Eye (tissue), 1 donor: Measurements from ENCODE around the gene KAZALD1.
A peak's percentile ranks its signal among the peaks of the same experiment; 100 is the strongest.
"Not testable (repeated sequence)": the region's sequence is repeated elsewhere in the genome, so short reads cannot be mapped to it uniquely, and the experiment has no call there.

Source experiments
- DNase-seq: peaks from one replicate; pipeline ENCODE4 v3.0.0-alpha.2; 2015

The KAZALD1 gene

DNA sequence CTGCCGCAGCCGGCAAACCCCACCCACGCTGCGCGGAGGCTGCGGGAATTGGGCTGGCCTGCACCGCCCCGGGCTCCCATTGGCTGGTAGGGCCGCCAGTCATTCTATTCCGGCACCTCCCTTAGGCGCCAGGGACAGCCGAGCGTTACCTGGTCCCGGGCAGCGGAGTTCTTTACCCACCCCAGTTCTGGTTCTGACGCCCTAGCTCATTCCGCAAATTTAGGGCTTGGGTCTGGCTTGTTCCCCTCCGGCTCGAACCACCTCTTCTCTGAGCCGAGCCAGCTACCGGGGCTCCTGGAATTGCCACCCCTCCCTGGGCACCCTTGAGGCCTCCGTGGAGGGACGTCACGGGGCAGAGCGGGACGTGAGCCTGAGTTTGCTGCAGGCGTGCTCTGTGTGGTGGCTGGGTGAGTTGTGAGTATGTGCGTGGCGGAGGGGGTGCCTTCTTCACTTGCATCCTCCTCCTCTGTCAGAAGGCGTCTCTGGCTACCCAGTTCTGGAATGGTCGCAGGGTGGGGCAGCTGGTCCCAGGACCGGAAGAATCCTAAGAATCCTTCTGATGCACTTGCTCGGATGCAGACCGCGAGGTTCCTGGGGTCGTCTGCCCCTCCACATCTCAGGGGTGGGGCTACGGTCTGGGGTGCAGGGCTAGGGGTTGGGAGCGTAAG is 30.5 kb upstream of the KAZALD1 start, which contains the start of the genes PDZD7 and SFXN3:
TSS of gene PDZD7 (minus strand) at position 2 of the 668 bp plus-strand sequence. CDS start 910 bp downstream, outside the sequence.
TSS of gene SFXN3 (plus strand) at position 107 of the 668 bp plus-strand sequence. CDS start 3,461 bp downstream, outside the sequence.
- DNase-seq: peak; percentile 96

DNA sequence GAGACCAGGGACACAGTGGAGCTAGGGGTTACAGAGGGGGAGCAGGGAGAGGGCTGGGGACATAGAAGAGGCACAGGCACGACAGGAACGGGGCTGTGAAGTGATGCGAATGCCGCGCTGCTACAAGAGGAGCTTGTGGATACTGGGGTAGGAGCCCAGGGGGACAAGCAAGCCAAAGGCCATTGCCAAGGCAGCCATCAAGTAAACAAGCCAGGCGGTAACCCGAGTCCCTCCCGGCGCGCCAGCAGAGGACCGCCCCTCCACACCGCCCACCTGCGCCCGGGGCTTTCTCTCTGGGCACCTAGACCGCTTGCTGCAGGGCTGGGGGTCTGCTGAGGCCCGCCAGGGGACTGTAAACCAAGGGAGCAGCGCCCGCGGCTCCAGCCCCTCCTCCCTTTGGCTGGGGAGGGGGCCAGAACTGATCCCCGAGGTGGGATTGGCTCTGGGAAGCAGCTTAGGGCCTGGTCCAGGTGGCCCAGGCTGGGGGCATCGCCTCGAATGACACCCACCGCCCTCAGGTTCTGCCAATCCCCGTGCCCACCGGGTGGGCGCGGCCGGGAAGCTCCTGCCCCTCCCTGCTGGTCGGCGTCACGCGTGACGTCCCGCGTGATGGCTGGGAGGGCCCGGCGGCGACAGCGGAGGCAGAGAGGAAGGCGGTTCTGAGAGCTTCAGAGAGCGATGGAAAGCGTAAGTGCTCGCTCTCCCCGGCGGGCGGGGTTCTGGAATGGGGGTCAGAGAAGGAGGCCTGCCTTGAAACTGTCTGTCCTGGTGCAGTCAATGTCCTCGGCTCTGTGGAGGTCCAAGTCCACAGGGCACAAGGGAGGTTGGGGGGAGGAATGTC is 29.8 kb upstream of the KAZALD1 start:
- peak; percentile 84 for DNase-seq

DNA sequence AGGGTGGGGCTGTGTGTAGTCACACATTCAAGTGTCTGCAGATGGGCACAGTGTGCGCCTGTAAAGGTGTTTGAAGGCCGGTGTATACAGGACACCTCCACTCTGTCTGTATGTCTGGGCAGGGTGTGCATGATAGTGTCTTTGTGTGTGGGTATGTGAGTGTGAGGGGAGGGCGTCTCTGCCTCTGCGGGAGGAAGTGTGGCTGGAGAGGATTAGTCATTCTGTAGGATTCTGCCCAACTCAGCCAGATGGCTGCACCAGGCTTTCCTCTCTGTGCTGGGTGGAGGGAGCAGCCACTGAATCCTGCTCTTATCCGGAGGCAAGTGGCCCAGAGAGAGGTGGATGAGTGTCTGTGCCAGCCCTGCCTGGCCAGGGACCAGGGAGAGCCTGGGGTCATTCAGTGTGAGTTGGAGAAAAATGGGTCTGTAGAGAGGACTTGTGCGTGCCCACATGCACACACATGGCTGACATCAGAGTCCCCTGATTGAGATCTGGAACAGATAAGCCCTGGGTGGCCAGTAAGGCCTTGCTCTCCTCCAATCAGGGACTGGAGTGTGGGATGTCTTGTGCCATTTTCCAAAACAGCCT is 29.1 kb upstream of the KAZALD1 start:
- DNase-seq: peak; percentile 71

DNA sequence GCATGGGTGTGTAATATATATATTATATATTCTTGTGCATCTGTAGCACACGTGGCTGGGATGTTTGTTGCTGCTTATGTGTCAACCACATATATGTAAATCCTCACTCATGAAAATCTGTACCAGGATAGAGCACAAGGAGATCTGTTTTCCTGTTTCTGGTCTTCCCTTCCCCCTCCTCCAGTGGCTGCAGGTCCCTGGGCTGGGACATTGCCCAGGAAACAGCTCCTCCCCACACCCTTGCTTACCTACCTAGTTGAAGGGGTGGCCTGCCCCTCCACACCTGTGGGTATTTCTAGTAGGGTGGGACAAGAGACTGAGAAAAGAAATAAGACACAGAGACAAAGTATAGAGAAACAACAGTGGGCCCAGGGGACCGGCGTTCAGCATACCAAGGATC is 28.5 kb upstream of the KAZALD1 start:
- no peak for DNase-seq

DNA sequence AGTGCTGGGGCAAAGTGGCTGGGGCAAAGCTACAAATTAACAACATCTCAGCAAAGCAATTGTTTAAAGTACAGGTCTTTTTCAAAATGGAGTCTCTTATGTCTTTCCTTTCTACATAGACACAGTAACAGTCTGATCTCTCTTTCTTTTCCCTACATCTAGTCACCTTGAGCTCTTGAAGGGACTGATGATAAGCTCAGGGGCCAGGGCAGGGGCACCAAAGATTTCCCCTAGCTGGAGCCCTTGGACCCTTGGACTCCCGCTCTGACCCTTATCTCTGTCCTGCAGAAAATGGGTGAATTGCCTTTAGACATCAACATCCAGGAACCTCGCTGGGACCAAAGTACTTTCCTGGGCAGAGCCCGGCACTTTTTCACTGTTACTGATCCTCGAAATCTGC is 27.4 kb upstream of the KAZALD1 start:
- not testable (repeated sequence) for DNase-seq

DNA sequence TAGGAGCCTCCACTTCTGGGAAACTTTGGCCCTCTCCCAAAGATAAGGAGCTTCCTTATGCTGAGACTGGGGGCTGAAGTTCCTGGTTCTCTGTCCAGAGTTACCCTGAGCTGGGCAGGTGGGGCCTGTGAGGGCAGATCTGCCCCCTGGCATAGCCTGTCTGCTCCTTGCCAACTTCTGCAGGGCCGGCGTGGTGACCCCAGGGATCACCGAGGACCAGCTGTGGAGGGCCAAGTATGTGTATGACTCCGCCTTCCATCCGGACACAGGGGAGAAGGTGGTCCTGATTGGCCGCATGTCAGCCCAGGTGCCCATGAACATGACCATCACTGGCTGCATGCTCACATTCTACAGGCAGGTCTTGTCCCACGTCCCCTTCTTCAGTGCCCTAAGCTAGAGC is 26.5 kb upstream of the KAZALD1 start:
- DNase-seq: no peak

DNA sequence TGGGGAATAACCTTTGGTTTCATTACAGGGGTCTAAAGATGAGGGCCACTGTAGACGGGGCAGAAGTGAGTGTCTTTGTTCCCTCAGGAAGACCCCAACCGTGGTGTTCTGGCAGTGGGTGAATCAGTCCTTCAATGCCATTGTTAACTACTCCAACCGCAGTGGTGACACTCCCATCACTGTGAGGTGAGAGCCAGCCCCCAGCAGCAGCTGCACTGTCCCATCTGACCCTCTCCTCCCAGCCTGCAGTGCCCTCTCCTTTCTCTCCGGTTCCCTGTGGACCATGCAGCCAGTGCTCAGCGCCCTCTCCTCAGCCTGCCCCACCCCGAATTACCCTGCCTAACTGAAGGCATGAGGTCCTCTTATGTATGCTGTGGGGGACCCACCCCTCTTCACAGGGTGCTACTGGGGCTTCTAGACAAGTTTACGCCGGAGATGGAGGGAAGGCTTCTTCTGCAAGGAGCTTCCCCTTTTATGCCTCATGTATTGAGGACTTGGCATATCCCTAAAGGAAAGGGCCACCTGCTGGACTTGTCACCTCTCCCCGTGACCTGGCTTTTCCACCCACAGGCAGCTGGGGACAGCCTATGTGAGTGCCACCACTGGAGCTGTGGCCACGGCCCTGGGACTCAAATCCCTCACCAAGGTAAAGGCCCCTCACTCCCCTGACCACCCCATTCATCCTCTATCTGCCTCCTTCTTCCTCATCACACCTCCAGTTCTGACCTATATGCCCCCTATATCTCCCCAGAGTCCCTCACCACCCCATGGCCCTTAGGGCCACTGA is 25.7 kb upstream of the KAZALD1 start:
- no peak for DNase-seq

DNA sequence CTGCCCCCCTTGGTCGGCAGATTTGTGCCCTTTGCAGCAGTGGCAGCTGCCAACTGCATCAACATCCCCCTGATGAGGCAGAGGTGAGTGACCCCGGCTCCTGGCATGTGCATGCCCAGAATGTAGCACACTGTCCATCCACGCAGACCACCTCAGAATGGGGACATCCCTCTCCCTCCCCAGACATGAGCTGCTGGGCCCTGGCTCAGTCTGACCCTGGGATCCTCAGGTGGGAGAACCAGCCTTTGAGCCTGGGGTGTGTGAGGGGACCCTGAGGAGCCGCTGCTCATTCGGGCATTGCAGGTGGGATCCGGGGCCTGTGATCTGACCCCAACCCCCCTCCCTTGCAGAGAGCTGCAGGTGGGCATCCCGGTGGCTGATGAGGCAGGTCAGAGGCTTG is 25.1 kb upstream of the KAZALD1 start:
- no peak for DNase-seq

DNA sequence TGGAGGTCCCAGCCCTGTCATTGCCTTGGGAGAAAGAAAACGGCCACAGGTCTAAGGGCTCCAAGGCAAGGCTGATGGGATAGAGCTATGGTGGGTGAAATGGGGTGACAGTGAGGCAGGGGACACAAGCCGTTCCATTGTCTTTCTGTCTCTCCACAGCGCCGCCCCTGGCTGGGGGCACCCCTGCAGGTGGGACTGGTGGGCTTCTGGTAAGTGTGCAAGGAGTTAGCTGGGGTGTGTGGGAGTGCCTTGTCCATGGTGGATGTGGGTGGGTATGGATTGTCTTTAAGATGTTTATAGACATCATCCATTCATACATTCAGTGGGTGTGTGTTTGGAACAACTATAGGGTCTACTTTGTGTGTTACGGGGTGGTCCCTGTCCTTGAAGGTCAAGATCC is 23.3 kb upstream of the KAZALD1 start:
- no peak for DNase-seq

DNA sequence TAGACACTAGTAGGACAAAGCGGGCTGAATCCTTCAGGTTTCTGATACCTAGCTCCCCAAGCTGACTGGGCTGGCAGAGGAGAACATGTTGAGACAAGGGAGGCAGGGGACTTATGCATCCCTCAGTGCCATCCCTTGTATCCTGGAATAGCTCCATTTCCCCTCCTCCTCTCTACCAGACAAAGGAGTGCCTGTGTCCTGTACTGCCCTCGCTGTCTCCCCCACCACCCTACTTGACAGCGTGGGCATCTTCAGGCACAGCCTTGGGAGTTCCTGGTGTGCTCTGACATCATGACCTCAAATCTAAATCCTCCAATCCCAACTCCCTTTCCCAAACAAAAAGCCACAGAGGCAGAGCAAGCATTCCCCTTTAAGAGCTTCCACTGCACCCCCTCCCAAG is 21.7 kb upstream of the KAZALD1 start:
- no peak for DNase-seq

DNA sequence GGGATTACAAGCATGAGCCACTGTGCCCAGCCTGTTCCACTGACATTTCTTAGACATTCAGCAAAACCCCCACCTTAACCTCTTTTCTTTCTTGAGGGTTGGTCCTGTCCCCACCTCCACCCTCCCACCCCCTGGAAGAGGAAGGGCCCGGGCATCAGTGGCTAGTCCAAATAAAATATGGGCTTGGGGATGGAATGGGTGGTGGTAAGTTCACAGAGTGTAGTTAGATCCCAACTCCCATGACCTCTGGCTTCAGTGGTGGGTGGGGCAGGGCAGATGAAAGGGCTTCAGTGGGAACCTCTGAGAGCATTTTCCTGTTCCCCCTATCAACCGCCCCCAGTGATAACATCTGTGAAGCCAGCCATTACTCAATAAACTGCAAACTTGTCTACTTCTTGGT is 20.9 kb upstream of the KAZALD1 start:
- no peak for DNase-seq

DNA sequence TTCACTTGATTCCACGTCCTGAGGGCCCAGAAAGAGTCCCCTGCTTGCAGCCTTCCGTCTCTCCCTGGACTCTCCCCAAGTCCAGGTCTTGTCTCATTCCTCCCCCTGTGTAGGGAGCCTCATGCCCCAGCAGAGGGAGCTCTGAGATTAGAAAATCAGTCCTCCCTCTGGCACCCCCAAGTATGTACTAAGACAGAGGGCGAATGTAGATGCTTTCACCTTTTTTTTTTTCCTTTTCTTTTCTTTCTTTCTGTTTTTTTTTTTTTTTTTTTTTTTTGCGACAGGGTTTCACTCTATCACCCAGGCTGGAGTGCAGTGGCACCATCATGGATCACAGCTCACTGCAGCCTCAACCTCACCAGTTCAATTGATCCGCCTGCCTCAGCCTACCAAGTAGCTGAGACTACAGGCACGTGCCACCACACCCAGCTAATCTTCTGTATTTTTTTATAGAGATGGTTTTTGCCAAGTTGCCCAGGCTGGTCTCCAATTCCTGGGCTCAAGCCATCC is 20.5 kb upstream of the KAZALD1 start:
- peak; percentile 94 for DNase-seq

DNA sequence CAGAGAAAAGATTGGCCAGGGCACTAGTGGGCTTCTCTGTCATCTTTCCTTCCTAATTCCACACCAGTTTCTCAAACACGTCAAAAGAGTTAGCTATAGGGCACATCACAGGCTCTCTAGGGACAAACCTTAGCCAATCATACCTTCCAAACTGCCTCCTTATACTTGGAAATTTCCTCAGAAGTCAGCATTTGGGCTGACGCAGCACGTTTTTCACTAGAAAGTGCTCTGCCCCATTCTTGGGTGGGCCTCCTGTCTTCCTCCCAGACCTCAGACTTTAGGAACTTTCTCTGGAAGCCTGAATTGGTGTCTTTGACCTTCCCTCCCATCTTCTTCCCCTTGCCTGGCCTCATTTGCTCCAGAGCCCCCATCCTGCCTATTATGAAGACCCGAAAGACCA is 19.7 kb upstream of the KAZALD1 start:
- DNase-seq: no peak

DNA sequence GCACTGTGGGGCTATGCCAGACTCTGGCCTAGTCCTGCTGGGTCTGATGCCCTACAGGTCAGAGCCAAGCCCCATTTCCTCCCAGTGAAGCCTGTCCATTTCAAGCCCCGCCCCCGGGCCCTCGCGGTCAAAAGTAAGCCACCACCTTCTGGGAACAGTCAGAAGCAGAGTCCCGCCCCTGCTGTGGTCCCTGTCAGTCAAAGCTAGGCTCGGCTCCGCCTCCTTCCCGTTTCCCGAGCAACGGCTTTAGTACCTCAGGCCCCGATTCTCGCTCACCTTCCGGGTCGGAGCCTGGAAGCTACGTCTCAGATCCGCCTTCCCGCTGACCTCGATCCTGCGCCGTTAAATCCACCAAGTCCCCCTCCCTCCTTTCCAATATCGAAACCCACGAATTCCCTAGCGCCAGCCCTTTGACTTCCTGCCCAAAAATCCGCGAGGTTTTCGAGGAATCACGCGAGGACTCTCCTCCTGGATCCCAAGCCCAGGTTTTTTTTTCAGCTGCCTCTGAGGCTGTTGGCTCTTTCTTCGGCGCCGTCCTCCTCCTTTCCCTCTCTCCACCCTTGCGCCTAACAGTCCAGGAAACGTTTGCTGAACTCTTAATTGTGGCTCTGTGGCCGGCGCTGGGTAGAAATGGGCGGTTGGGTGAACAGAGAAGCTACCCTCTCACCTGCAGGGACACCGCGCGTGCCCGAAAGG is 19.0 kb upstream of the KAZALD1 start:
- DNase-seq: peak; percentile 97

DNA sequence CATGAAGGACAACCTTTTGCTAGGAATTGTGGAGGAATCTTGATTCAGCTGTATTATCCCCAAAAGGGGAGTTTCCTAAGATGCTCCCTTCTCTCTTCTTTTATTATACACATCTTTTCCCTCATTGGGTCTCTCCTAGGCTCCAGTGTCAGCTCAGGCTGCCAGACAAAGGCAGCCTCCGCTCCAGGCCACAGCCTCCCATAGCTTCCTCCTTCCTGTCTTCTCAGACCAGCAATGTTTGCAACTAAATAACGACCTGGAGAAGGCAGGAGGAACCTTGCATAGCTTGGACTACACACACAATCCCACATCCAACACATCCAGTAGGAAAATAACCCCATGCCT is 18.5 kb upstream of the KAZALD1 start:
- DNase-seq: no peak

DNA sequence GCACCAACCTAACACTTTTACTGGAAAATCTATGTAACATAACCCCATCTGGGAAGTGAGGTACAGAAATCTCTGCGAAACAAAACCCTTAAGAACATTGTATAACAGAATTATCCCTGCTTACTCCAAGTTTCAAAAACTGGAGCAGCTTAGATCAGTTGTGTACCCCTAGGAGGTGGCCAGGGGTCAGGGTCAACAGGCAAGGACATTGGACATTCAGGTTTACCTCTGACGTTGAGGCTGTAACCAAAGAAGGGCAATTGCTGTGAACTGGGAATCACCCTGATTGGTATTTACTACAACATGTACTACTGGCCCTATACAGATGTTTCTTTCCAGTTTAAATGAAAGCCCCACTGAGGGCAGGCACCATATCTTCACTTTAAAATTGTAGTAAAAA is 17.7 kb upstream of the KAZALD1 start:
- DNase-seq: no peak

DNA sequence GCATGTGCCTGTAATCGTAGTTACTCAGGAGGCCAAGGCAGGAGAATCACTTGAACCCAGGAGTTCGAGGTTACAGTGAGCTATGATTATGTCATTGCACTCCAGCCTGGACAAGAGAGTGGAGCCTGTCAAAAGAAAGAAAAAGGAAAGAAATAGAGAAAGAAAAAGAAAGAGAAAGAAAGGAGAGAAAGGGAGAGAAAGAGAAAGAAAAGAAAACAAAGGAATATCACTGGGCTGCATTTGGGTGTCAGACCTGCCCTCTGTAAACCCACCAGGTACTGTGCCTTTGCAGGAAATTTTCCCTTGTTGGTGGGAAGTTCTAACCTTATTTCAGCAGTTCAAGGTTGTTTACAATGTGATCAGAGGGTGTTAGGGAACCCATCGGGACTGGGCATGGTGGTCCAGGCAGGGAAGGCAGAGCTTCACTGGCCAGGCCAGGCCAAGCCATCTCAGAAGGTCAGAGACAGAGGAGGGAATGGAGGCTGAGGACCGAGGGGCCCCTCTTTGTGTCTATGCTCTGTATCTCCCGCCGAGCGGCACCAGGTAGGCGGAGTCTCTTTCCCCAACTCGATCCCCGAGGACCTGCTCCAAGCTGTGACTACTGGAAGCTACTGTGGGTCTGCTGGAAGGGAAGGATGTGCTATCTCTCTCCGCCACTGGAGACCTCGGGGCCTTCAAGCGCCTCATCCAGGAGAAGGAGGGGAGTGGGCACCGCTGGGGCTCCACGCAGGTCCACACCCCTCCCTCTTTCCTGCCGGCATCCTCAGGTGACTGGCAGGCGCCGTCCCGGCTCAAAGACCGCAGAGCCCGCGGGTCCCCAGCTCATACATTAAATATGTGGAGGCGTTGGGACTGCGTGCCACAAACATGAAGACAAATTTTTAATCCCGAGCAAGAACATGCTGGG is 15.2 kb upstream of the KAZALD1 start:
- peak; percentile 54 for DNase-seq

DNA sequence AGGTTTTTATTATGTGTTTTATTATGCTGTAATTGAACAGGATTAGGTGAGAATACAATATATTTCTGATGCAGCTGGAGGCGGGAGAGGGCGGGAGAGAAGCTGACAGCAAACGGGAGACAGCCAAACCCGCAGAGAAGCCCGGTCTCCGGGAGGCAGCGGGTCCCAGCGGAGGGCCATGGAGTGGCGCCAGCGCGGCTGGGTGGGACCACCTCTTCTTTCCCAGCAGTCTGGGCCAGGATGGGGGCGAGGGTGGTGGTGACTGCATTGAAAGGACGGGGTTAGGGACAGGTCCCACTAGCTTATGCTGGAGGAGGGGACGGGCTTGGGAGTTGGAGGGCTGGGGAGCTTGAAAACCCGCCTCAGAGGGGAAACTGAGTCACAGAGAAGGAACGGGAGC is 14.5 kb upstream of the KAZALD1 start:
- no peak for DNase-seq

DNA sequence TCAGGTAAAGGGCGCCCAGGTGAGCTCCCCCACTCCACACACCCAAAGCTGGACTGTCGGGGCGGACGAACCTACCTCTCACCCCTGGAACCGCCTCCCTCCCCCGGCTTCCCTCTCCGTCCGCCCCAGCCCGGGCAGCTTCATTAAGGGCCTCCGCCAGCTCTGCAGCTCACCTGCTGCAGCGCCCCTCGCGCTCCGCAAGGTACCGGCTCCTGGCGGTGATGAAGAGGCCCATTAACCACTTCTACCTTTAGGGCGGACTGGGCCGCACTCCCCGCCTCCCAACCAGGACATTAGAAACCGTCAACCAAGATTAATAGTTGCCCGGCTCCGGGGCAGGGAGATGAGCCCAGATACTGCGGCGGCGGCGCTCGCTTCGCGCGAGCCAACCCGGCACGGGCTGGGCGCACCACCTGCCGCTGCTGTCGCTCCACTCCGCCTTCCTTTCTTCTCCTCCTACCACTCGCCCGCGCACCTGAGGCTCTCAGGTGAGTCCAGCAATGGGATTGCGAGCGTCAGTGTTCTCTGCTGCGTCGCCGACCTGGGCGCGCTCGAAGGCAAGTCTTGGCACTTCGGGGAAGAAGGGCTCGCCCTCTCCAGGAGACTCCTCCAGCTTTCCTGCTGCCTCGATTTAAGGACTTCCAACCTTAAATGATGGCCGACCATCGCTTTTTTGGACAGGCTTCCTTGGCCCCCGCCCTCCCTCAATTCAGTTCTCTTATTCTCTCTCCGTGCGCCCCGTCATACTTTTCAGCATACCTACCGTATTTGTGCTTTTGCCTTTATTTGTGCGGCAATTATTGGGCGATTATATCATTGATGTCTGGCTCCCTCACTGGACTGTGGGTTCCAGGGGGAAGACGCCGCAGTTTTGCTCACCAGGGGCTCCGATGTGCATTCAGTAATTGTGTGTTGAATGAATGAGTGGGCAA is 13.6 kb upstream of the KAZALD1 start:
- peak; percentile 41 for DNase-seq
